ENCODE measurements around the gene TMPRSS13.
"Not testable (repeated sequence)": the region's sequence is repeated elsewhere in the genome, so short reads cannot be mapped to it uniquely, and the experiment has no call there.

The TMPRSS13 gene

GRCh38 chr11:117950993-117951961, 22.1 kb upstream of the TMPRSS13 start:
- DNase-seq (ENCODE audit: low read depth) = no peak

DNA sequence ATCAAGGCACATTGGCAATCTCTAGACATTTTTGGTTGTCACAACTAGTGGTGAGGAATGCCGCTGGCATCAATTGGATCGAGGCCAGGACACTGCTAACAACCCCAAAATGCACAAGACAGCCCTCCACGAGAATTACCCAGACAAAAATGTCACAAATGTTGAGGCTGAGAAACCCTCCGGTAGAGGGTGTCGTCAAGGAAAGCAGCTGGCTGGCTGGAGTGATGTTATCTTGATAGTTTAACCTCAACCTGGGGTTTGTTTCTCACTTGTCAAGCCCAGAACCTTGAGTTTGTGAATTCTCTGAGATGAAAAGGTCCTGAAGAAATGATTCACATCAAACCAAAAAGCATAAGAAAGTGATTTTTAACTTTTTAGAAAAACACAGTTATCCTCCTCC, 21.1 kb upstream of the TMPRSS13 start:
- DNase-seq (ENCODE audit: low read depth) = no peak

DNA sequence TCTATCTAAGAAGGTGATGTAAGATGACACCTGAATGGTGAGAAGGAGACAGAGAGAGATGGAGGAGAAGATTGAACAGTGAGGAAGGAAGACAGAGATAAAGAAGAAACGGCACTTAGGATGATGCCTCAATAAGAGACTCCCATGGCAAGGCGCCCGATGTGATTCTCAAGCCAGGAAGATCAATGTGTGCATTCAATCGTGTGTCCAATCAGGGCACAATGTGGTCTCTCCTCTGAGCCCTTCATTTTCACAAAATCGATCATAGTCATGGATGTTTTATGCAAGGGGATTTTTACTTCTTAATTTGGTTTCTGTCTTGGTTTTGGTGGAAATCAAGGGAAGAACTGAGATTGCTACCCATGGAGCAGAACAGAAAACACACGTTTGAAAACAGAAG, 19.9 kb upstream of the TMPRSS13 start:
- no peak for DNase-seq (ENCODE audit: low read depth)

DNA sequence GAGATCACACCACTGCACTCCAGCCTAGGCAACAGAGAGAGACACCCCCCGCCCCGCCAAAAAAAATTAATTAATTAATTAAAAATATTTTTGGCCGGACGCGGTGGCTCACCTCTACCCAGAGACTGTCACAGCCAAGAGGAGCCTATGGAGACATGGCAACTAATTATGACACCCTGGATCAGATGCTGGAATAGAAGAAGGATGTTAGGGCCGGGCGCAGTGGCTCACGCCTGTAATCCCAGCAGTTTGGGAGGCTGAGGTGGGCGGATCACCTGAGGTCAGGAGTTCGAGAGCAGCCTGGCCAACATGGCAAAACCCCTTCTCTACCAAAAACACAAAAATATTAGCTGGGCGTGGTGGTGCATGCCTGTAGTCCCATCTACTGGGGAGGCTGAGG, 19.3 kb upstream of the TMPRSS13 start:
- DNase-seq (ENCODE audit: low read depth) = not testable (repeated sequence)

DNA sequence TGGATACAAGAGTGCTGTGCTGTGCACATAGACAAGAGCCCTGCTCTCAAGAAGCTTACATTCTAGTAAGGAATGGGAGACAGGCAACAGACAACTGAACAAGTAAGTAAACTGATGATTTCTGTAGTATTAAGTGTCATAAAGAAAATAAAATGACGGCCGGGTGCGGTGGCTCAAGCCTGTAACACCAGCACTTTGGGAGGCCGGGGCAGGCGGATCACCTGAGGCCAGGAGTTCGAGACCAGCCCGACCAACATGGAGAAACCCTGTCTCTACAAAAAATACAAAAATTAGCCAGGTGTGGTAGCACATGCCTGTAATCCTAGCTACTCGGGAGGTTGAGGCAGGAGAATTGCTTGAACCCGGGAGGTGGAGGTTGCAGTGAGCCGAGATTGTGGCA, 18.5 kb upstream of the TMPRSS13 start:
- not testable (repeated sequence) for DNase-seq (ENCODE audit: low read depth)

- peak; percentile 68 for DNase-seq (ENCODE audit: low read depth)
Measured at GRCh38 chr11:117946842-117947526, 17.8 kb upstream of the TMPRSS13 start.

DNA sequence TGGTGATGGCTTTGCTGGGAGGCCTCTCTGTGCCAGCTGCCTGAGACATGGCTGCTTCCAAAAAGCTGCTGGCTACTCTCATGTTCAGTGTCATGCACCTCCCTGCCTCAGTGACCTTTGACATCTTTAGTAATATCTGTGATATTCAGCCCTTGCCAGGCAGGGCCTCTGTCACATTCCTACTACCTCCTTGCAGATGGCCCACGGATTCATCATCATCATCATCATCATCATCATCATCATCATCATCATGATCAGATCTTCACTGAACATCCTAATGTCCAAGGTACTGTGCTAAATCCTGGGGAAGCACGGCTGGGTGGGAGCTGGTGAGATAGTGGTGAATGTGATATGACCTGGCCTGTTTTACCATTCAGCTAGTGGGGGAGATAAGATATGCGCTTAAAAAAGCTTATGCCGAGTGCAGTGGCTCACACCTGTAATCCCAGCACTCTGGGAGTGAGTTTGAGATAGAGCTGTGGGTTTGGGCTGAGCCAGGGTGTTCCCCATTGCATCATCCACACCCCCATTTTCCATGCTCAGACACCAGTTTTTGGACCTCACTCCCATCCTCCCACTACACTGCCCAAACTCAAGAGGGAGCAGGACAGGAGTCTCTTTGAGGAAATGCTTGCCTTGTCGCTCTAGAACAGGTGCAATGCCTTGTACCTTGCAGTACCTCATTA, 17.1 kb upstream of the TMPRSS13 start:
- no peak for DNase-seq (ENCODE audit: low read depth)

DNA sequence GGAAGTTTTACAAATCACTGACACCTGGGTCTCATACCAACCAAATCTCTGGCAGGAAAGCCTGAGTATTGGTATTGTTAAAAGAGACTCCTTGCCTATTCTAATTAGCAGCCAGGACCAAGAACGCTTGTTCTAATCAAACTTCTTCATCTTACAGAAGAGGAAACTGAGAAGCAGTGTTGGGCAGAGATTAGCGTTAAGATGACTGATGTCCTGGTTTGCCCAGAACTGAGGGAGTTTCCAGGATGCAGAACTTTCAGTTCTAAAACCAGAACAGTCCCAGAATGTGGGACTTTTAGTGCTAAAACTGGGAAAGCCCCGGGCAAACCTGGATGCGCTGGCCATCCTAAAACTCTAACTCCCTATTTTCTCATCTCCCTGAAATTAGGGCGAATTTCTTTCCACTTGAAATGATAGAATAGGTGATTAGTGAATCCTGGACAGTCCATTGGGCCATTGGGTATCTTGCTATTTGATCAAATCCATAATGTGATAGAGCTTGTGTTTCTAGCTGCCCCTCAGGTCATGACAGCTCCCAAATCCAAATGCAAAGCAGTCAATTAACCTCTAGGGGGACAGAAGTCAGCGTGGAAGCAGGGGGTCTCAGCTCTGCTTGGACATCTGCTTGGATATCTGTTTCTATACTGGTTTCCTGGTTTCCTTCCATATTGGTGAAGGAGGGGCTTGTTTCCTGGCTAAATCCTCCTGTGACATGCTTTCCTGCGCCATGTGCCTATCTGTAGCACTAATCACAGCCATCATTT, 16.0 kb upstream of the TMPRSS13 start:
- no peak for DNase-seq (ENCODE audit: low read depth)

DNA sequence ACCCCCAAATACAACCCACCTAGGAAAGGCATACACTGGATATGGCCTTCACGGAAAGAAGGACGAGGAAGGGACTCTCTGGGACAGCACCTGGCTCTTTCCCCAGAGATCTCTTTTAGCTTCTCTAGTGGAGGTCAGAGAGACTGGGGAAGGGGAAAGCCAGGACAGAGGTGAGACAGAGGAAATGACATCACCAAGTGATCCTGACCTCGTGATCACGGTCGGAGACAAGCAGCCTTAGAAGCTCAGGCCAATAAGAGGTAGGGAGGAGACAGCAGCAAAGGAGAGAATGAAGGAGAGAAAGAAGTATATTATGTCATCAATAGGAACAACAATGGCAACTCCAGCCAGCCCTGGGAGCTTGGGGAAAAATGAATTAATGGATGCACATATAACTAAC, 15.4 kb upstream of the TMPRSS13 start:
- DNase-seq (ENCODE audit: low read depth) = no peak

GRCh38 chr11:117941976-117942654, 12.9 kb upstream of the TMPRSS13 start:
- DNase-seq (ENCODE audit: low read depth) = no peak

DNA sequence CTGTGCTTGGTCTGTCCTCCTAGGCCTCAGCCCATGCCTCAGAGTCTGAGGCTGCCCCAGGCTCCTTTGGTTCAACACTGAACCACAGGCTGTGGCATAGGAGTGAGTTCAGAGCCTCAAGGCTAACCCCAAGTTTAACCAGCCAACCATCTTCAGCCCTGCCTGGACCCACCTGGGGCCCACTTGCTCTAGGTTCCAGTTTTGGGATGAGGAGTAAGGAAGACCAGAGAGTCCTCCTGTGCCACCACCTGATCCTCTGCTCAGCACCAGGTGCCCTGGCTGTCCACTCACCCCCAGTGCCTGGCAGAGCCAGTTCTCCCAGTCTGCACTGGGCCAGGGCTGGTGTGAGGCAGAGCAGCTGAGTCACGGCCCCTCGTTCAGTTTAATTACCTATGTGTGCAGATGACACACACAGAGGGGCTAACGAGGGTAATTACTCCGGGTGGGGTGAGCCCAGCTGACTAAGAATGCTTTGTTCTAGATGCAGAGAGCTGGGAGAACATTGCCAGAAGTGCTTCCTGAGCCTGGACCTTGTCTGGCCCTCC, 12.0 kb upstream of the TMPRSS13 start:
- DNase-seq (ENCODE audit: low read depth) = no peak

- DNase-seq (ENCODE audit: low read depth) = no peak
Measured at GRCh38 chr11:117940736-117941135, 11.5 kb upstream of the TMPRSS13 start.

DNA sequence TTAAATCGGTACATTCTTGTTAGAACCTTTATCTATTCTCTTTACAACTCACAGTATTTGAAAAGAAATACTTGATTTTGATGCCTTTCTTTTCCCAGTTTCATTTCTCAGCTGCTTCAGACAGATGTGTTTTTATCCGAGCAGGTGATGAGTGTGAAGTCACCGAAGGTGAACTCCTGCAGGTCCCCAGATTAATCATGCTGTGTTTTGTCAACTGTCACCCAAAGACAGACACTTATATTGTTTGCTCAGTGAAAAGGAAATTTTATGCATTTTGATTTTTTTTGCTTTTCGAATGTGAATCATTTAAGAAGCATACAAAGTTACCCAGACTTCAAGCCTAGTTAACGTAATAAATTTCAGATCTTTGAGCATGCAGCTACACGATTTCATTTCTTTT, 7.8 kb upstream of the TMPRSS13 start:
- DNase-seq (ENCODE audit: low read depth) = no peak

GRCh38 chr11:117934526-117935307, 5.5 kb upstream of the TMPRSS13 start:
- no peak for DNase-seq (ENCODE audit: low read depth)

DNA sequence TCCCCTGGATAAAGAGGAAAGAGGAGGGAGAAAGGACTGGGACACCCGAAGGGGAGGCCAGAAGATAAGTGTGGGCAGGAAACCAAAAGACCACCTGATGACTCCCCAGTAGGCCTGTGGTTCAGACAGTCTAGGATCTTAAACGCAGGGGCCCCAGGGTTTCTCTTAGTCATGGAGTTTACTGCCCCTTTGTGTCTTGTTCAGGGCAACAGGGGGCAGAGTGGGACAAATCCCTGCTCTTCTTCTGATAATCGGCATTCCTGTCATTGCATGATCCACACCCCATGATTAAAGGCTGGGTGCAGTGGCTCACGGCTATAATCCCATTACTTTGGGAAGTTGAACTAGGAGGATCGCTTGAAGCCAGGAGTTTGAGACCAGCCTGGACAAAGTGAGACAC, 4.7 kb upstream of the TMPRSS13 start:
- DNase-seq (ENCODE audit: low read depth) = no peak

DNA sequence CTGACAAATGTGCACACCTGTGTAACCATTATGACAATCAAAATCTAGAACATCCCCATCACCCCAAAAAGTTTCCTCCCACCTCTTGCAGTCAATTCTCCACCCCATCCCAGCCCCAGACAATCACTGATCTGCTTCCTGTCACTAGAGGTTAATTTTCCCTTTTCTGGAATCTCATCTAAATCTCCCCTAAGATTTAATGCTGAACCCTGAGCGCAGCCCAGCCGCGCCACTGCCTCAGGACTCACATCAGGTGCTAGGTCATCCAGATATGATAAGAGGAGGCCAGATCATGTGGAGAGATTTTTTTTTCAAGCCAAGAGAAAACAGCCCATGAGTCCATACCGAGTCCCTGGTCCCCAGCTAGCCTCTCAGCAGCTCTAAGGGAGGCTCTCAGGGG, 4.3 kb upstream of the TMPRSS13 start:
- no peak for DNase-seq (ENCODE audit: low read depth)

GRCh38 chr11:117932947-117933346, 3.7 kb upstream of the TMPRSS13 start:
- DNase-seq (ENCODE audit: low read depth) = no peak

DNA sequence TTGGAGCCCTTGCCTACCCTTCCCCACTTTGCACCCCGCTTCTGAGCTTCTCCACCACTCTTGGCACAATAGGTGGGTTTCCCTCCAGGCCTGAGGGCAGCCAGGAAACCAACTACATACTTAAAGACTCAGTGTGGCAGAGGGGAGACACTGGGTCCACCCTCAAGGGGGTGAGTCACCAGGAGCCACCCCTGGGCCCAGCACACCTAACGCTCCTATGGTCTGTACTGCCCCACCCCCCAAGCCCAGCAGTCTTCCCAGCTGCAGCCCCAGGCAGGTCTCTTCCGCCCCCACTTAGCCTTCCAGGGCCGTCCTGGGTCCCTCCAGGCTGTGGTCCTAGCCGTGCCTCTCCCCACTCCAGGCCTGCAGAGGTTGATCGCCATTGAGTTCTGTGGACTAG, 3.2 kb upstream of the TMPRSS13 start:
- no peak for DNase-seq (ENCODE audit: low read depth)

DNA sequence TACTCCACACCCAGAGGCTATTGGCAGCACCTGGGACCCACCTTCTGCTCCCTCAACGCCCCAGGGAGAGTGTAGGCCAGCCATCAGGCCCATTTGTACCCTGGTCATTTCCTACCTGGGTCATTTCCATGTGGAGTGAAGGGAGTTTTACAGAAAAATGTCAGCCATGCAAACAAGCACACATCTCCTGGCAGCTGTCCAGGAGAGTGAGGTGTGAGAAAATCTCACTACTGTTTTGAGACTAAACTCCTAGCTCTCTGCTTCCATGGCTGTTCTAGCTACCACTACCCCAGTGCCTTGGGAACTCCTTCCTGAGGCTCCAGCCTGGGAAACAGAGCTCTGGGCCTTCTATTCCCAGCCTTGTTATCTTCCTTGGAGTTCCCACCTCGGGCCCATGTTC, 2.8 kb upstream of the TMPRSS13 start:
- DNase-seq (ENCODE audit: low read depth) = no peak

- no peak for DNase-seq (ENCODE audit: low read depth)
Measured at GRCh38 chr11:117931331-117931950, 2.2 kb upstream of the TMPRSS13 start.

Measured in stimulated activated CD8-positive, alpha-beta memory T cell treated with anti-CD3 and anti-CD28 coated beads, Interleukin-12 subunit alpha, Interleukin-12 subunit beta, amount 100 ng/mL, for 4 hours (primary cell).